ENCODE data around the gene CHTF8. TPM values are rescaled to one million over a fixed set of nuclear protein-coding genes. Genes with fewer than 3 reads are reported as not detected.
"Not testable (repeated sequence)": the region's sequence is repeated elsewhere in the genome, so short reads cannot be mapped to it uniquely, and the experiment has no call there.

CHTF8 gene
- total and polyA plus RNA-seq, 4 experiments from 2014 or later = 141 to 231 (median 151) TPM

DNA sequence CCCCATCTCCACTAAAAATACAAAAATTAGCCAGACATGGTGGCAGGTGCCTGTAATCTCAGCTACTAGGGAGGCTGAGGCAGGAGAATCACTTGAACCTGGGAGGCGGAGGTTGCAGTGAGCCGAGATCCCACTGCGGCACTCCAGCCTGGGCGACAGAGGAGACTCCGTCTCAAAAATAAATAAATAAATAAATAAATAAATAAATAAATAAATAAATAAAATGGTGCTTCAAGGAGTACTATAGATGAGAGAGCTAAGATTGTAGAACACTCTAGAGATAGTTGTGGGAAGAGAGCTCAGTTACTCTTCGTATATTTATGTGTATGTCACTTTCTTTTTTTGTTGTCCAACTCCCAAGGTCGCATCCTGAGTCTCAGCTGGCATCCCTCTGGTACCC, 7.1 kb upstream of the CHTF8 start:
- not testable (repeated sequence) for DNase-seq

DNA sequence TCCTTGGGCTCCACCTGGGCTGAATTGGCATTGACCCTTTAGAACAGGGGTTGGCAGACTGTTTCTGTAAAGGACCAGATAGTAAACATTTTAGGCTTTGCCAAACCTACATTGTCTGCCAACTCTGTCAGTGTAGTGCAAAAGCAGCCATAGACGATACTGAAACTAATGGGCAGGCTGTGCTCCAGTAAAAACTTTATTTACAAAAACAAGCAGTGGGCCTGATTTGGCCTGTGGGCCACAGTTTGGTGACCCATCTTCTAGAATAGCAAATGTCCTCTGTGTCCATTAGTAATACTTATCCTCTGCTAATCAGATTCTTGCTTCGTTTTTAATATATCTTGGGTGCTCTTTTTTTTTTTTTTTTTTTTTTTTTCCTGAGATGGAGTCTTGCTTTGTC, 6.2 kb upstream of the CHTF8 start:
- Histone ChIP-seq H3K9me3 (ENCODE audit: control insufficient read depth in 1 of 2, low read length in 2 of 2) (no peaks in the 10 kb centered on the region), H3K27ac (ENCODE audit: low read depth, low read length) (no peak overlapping the region), H3K27me3 (ENCODE audit: insufficient read depth, low read length) (no peaks in the 10 kb centered on the region), H3K4me3 (ENCODE audit: low read length in 2 of 2) (no peak overlapping the region), H3K36me3 (ENCODE audit: insufficient read depth, low read length) (peaks cover 35% of the 10 kb centered on the region), H3K4me1 (ENCODE audit: insufficient read depth, low read length) (peaks cover 8% of the 10 kb centered on the region)
- H3K27me3 Mint-ChIP-seq = no peaks in the 10 kb centered on the region
- intact Hi-C loops (cut with micrococcal nuclease) = no loop called here
- H3K4me3 Mint-ChIP-seq = no peak overlapping the region
- POLR2A ChIA-PET (ENCODE audit: partially characterized antibody) = no interaction called here
- no peaks in the 10 kb centered on the region for H3K9me3 Mint-ChIP-seq
- H3K4me1 Mint-ChIP-seq = peaks cover 13 to 26% (median 19%) of the 10 kb centered on the region in 4 donors
- peaks cover 38 to 65% of the 10 kb centered on the region in 2 donors for H3K36me3 Mint-ChIP-seq
- CTCF ChIA-PET (ENCODE audit: partially characterized antibody) = no interaction called here
- no peak for DNase-seq
- no peak overlapping the region for H3K27ac Mint-ChIP-seq

More for the DNA sequence above, 7.1 kb upstream of the CHTF8 start:
- Mint-ChIP-seq H3K36me3 (peaks cover 41 to 63% of the 10 kb centered on the region in 2 donors), H3K4me1 (peaks cover 5 to 18% (median 12%) of the 10 kb centered on the region in 4 donors)
- intact Hi-C loops (cut with micrococcal nuclease); H3K4me3 ChIP-seq (ENCODE audit: low read length in 2 of 2); H3K4me3 Mint-ChIP-seq; H3K4me1 ChIP-seq (ENCODE audit: insufficient read depth, low read length); H3K27me3 ChIP-seq (ENCODE audit: insufficient read depth, low read length); H3K27ac ChIP-seq (ENCODE audit: low read depth, low read length); H3K27ac Mint-ChIP-seq; H3K27me3 Mint-ChIP-seq; H3K9me3 ChIP-seq (ENCODE audit: control insufficient read depth in 1 of 2, low read length in 2 of 2); H3K9me3 Mint-ChIP-seq; POLR2A ChIA-PET (ENCODE audit: partially characterized antibody): not testable (repeated sequence)
- H3K36me3 ChIP-seq (ENCODE audit: insufficient read depth, low read length) = peaks cover 39% of the 10 kb centered on the region
- CTCF ChIA-PET (ENCODE audit: partially characterized antibody) = interaction anchor here (0.6 to 2.6 kb wide), 2 partner anchors 16 to 146 kb away, joined by 4 to 10 read pairs; no protein-coding TSS in a partner anchor

- peak overlapping the region; percentile 90 for H3K27ac ChIP-seq (ENCODE audit: low read depth, low read length)
- ChIA-PET POLR2A (ENCODE audit: partially characterized antibody) (interaction anchor here (0.7 to 2.1 kb wide), 11 partner anchors 10 to 604 kb away, joined by 3 to 17 read pairs (median 4); partner anchors contain the start of gene SNTB2), CTCF (ENCODE audit: partially characterized antibody) (interaction anchor here (0.8 to 2.7 kb wide), 4 partner anchors 9 to 55 kb away, joined by 3 to 20 read pairs (median 4); no protein-coding TSS in a partner anchor)
- peaks cover 35% of the 10 kb centered on the region for H3K4me1 ChIP-seq (ENCODE audit: insufficient read depth, low read length)
- H3K27ac Mint-ChIP-seq = peak overlapping the region; percentile 92 to 97 (median 96)
- no peaks in the 10 kb centered on the region for H3K27me3 Mint-ChIP-seq
- H3K27me3 ChIP-seq (ENCODE audit: insufficient read depth, low read length) = no peaks in the 10 kb centered on the region
- H3K36me3 Mint-ChIP-seq = peaks cover 12 to 46% of the 10 kb centered on the region in 2 donors
- H3K4me1 Mint-ChIP-seq = peaks cover 36 to 59% (median 48%) of the 10 kb centered on the region in 4 donors
- H3K9me3 Mint-ChIP-seq = no peaks in the 10 kb centered on the region
- peak overlapping the region; percentile 93 to 96 (median 95) for H3K4me3 Mint-ChIP-seq
- intact Hi-C loops (cut with micrococcal nuclease) = loop anchor here (2.0 kb wide), 1 partner anchor 53 kb away; the partner anchor contains the start of gene SNTB2
- peak overlapping the region; percentile 74 to 84 for H3K4me3 ChIP-seq (ENCODE audit: low read length in 2 of 2)
- no peak for DNase-seq
- peaks cover 14% of the 10 kb centered on the region for H3K36me3 ChIP-seq (ENCODE audit: insufficient read depth, low read length)
- H3K9me3 ChIP-seq (ENCODE audit: control insufficient read depth in 1 of 2, low read length in 2 of 2) = no peaks in the 10 kb centered on the region
These were observed 1.1 kb upstream of the CHTF8 start for GRCh38 chr16:69133373-69133954.

DNA sequence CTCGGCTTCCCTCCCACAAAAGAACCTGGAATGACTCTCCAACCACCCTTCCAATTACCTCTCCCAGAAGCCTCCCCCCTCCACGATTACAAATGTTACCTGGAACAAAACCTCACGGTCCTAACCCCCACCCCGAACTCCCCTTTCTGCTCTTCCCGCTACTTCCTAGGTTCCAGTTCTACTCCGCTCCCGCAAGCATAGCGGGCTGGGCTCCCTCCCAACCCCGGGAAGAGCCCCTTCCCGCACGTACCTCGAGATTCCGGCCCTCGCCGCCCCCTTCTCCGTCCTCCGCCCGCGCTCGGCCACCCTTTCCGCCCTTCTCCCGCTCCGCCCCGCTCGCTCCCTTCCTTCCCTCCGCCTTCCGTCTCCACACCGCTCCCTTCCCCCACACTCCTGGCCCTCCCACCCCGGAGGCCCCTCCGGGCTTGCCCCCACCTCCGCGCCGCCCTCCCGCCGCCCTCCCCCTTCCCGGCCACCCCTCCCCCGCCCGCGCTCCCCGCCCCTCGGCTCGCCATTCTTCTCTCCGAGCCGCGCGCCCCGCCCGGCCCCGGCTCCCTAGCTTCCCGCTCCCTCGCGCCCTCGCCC, 457 bp downstream of the CHTF8 start:
- Histone ChIP-seq H3K27ac (ENCODE audit: low read depth, low read length) (peak overlapping the region; percentile 90), H3K36me3 (ENCODE audit: insufficient read depth, low read length) (peaks cover 6% of the 10 kb centered on the region), H3K9me3 (ENCODE audit: control insufficient read depth in 1 of 2, low read length in 2 of 2) (no peaks in the 10 kb centered on the region), H3K4me3 (ENCODE audit: low read length in 2 of 2) (peak overlapping the region; percentile 71 to 84), H3K27me3 (ENCODE audit: insufficient read depth, low read length) (no peaks in the 10 kb centered on the region), H3K4me1 (ENCODE audit: insufficient read depth, low read length) (peaks cover 35% of the 10 kb centered on the region)
- no peaks in the 10 kb centered on the region for H3K9me3 Mint-ChIP-seq
- DNase-seq = peak in 1 of 5 donors; percentile 79
- peaks cover 37 to 63% (median 51%) of the 10 kb centered on the region in 4 donors for H3K4me1 Mint-ChIP-seq
- intact Hi-C loops (cut with micrococcal nuclease) = loop anchor here (2.0 kb wide), 1 partner anchor 55 kb away; the partner anchor contains the start of gene SNTB2
- ChIA-PET POLR2A (ENCODE audit: partially characterized antibody) (interaction anchor here (0.9 to 2.1 kb wide), 8 partner anchors 9 to 434 kb away, joined by 3 to 17 read pairs (median 7); partner anchors contain the start of genes NFAT5, PDF, SNTB2 and TERF2), CTCF (ENCODE audit: partially characterized antibody) (interaction anchor here (2.7 kb wide), 1 partner anchor 8 kb away, joined by 20 read pairs; no protein-coding TSS in a partner anchor)
- peak overlapping the region; percentile 92 to 98 (median 96) for H3K27ac Mint-ChIP-seq
- no peaks in the 10 kb centered on the region for H3K27me3 Mint-ChIP-seq
- peak overlapping the region; percentile 91 to 96 (median 94) for H3K4me3 Mint-ChIP-seq
- H3K36me3 Mint-ChIP-seq = peaks cover 7 to 41% of the 10 kb centered on the region in 2 donors

DNA sequence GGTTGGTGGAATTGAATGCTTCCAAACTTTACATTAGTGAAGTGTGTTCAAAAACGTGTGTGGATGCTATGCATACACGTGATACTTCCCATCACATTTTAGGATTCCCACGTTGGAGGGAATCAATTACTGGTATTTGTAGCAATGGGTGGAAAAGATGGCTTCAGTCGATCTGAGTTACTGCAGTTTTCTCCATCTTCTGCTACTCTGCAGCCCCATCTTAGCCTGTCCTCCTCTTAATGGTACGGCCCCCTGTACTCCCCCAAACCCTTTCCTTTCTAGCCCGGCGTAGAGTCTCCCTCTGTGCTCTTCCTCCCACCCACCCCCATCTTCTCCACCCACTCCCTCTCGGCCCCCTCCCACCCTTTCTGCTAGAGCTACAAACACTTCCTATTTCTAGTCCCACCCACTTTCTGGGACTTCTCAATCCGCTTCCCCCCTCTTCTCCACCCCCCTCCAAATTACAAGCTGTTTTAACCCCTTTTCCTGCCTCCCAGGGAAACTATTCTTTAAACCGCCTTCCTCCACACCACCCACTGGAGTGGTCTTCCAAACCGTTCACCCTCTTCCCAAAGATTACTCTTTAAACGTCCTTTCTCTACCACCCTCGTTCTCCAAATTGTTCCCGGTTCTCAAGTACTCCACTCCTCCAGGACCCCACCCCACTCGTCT, 1.1 kb downstream of the CHTF8 start:
- peaks cover 40 to 64% (median 53%) of the 10 kb centered on the region in 4 donors for H3K4me1 Mint-ChIP-seq
- Histone ChIP-seq H3K4me1 (ENCODE audit: insufficient read depth, low read length) (peaks cover 35% of the 10 kb centered on the region), H3K27ac (ENCODE audit: low read depth, low read length) (peak overlapping the region; percentile 90), H3K9me3 (ENCODE audit: control insufficient read depth in 1 of 2, low read length in 2 of 2) (no peaks in the 10 kb centered on the region), H3K36me3 (ENCODE audit: insufficient read depth, low read length) (no peaks in the 10 kb centered on the region), H3K27me3 (ENCODE audit: insufficient read depth, low read length) (no peaks in the 10 kb centered on the region), H3K4me3 (ENCODE audit: low read length in 2 of 2) (peak overlapping the region; percentile 71 to 84)
- intact Hi-C loops (cut with micrococcal nuclease) = no loop called here
- peaks cover 7 to 41% of the 10 kb centered on the region in 2 donors for H3K36me3 Mint-ChIP-seq
- H3K9me3 Mint-ChIP-seq = no peaks in the 10 kb centered on the region
- CTCF ChIA-PET (ENCODE audit: partially characterized antibody) = no interaction called here
- H3K4me3 Mint-ChIP-seq = peak overlapping the region; percentile 91 to 96 (median 92)
- H3K27ac Mint-ChIP-seq = peak overlapping the region; percentile 92 to 98 (median 96)
- no peaks in the 10 kb centered on the region for H3K27me3 Mint-ChIP-seq
- POLR2A ChIA-PET (ENCODE audit: partially characterized antibody) = interaction anchor here (1.4 to 2.1 kb wide), 2 partner anchors 209 to 255 kb away, joined by 3 to 7 read pairs; partner anchors contain the start of gene TERF2
- peak in 1 of 5 donors; percentile 50 for DNase-seq

GRCh38 chr16:69130461-69130860, 1.9 kb downstream of the CHTF8 start:
- peak overlapping the region; percentile 90 for H3K27ac ChIP-seq (ENCODE audit: low read depth, low read length)
- no peaks in the 10 kb centered on the region for H3K36me3 ChIP-seq (ENCODE audit: insufficient read depth, low read length)
- no peaks in the 10 kb centered on the region for H3K9me3 ChIP-seq (ENCODE audit: control insufficient read depth in 1 of 2, low read length in 2 of 2)
- no peaks in the 10 kb centered on the region for H3K27me3 Mint-ChIP-seq
- no peak for DNase-seq
- intact Hi-C loops (cut with micrococcal nuclease) = no loop called here
- CTCF ChIA-PET (ENCODE audit: partially characterized antibody) = interaction anchor here (1.1 to 1.2 kb wide), 2 partner anchors 20 to 22 kb away, joined by 3 to 5 read pairs; no protein-coding TSS in a partner anchor
- H3K4me3 ChIP-seq (ENCODE audit: low read length in 2 of 2) = no peak overlapping the region
- H3K4me1 ChIP-seq (ENCODE audit: insufficient read depth, low read length) = peaks cover 35% of the 10 kb centered on the region
- no peaks in the 10 kb centered on the region for H3K9me3 Mint-ChIP-seq
- peak overlapping the region in 7 of 8 donors; percentile 91 to 96 (median 93) for H3K4me3 Mint-ChIP-seq
- H3K4me1 Mint-ChIP-seq = peaks cover 43 to 71% (median 58%) of the 10 kb centered on the region in 4 donors
- POLR2A ChIA-PET (ENCODE audit: partially characterized antibody) = interaction anchor here (1.0 kb wide), 1 partner anchor 24 kb away, joined by 3 read pairs; no protein-coding TSS in a partner anchor
- H3K27ac Mint-ChIP-seq = peak overlapping the region; percentile 79 to 98 (median 96)
- H3K36me3 Mint-ChIP-seq = peaks cover 7 to 45% of the 10 kb centered on the region in 2 donors
- no peaks in the 10 kb centered on the region for H3K27me3 ChIP-seq (ENCODE audit: insufficient read depth, low read length)

Data from CD4-positive, alpha-beta memory T cell (primary cell).